Measurements from ENCODE around the gene DNAJB9. TPM values are rescaled to one million over a fixed set of nuclear protein-coding genes. Genes with fewer than 3 reads are reported as not detected.

The DNAJB9 gene
- total and polyA plus RNA-seq, 9 of the 15 experiments (the other 6 are each of a cell fraction or from before 2014, with no cell fraction given), result 4.3 to 34.2 (median 9.6) TPM

DNA sequence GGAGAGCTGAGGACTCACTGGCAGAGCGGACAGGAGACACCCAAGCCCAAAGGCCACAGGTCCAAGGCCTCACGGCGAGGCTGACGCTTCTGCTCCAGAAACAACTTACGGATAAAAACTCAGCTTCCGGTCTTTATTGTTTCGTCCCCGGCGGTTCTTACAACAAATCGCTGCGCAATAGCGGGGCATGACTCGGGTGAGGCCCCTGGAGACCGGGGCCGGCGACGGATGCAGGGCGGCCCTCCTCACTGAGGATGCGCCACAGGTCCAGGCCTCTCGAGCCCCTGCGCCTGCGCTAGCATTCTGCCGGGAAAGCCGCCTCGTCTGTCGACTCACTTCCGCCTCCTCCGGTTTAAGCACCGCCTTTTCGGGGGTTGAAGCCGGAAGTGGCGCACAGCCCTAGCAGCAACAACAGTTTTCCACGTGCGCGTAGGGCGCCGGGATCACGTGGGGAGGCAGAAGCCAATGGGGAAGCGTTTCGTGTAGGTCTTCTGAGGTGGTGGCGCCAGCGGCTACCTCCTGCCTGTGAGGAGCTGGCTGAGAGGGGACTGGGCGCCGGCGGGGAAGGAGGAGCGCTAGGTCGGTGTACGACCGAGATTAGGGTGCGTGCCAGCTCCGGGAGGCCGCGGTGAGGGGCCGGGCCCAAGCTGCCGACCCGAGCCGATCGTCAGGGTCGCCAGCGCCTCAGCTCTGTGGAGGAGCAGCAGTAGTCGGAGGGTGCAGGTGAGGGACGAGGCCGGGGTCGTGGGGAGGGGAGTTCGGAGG is at the start of gene DNAJB9, which contains the start of gene THAP5 (continued):
- TF ChIP-seq CCNT2 (IDR thresholded peaks at IDR 0.05; ENCODE audit: borderline replicate concordance, extremely low read depth, insufficient read length, low read depth, low read length) (peak; percentile 72), MEF2D (tag; conservative IDR thresholded peaks at IDR 0.05; ENCODE audit: low read depth) (no peak), ZNF436 (CRISPR knock-in tag; IDR thresholded peaks at IDR 0.05) (no peak), RHOXF2B (CRISPR knock-in tag; conservative IDR thresholded peaks at IDR 0.05) (0 out of 2 replicates have a peak, but pooled peaks have one; percentile 81), GABPB2 (CRISPR knock-in tag; conservative IDR thresholded peaks at IDR 0.05) (peak; percentile 83; the same call in 1 of the 2 replicates), HCFC1 (IDR thresholded peaks at IDR 0.05; ENCODE audit: low read depth, low read length) (peak; percentile 58), RB1 (IDR thresholded peaks at IDR 0.05; ENCODE audit: low read depth) (peak; percentile 54), FOS (IDR thresholded peaks at IDR 0.05; ENCODE audit: extremely low read depth, insufficient read length) (peak; percentile 86), GABPA (tag; conservative IDR thresholded peaks at IDR 0.05; ENCODE audit: low read depth) (peak; percentile 99), HEY1 (CRISPR knock-in tag; IDR thresholded peaks at IDR 0.05; ENCODE audit: borderline replicate concordance) (peak; percentile 75; the same call in 1 of the 2 replicates), NFRKB (IDR thresholded peaks at IDR 0.05; ENCODE audit: low read depth) (peak; percentile 85), ZNF134 (CRISPR knock-in tag; conservative IDR thresholded peaks at IDR 0.05) (peak; percentile 97), ZFPM2 (CRISPR knock-in tag; IDR thresholded peaks at IDR 0.05) (peak; percentile 91; the same call in 1 of the 2 replicates), LEF1 (IDR thresholded peaks at IDR 0.05) (peak; percentile 59; the same call in 1 of the 2 replicates), MYNN (IDR thresholded peaks at IDR 0.05) (no peak; the same call in 1 of the 2 replicates), MYNN (CRISPR knock-in tag; IDR thresholded peaks at IDR 0.05) (no peak), CREB1 (IDR thresholded peaks at IDR 0.05) (peak; percentile 92), CREB1 (CRISPR knock-in tag; IDR thresholded peaks at IDR 0.05) (peak; percentile 93), U2AF1 (optimal IDR thresholded peaks at IDR 0.05; ENCODE audit: low read depth, low read length) (no peak)
- TF ChIP-seq, protein P1, sequence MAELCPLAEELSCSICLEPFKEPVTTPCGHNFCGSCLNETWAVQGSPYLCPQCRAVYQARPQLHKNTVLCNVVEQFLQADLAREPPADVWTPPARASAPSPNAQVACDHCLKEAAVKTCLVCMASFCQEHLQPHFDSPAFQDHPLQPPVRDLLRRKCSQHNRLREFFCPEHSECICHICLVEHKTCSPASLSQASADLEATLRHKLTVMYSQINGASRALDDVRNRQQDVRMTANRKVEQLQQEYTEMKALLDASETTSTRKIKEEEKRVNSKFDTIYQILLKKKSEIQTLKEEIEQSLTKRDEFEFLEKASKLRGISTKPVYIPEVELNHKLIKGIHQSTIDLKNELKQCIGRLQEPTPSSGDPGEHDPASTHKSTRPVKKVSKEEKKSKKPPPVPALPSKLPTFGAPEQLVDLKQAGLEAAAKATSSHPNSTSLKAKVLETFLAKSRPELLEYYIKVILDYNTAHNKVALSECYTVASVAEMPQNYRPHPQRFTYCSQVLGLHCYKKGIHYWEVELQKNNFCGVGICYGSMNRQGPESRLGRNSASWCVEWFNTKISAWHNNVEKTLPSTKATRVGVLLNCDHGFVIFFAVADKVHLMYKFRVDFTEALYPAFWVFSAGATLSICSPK (IDR thresholded peaks at IDR 0.05; ENCODE audit: borderline replicate concordance), result no peak
- TF ChIP-seq, protein P2, sequence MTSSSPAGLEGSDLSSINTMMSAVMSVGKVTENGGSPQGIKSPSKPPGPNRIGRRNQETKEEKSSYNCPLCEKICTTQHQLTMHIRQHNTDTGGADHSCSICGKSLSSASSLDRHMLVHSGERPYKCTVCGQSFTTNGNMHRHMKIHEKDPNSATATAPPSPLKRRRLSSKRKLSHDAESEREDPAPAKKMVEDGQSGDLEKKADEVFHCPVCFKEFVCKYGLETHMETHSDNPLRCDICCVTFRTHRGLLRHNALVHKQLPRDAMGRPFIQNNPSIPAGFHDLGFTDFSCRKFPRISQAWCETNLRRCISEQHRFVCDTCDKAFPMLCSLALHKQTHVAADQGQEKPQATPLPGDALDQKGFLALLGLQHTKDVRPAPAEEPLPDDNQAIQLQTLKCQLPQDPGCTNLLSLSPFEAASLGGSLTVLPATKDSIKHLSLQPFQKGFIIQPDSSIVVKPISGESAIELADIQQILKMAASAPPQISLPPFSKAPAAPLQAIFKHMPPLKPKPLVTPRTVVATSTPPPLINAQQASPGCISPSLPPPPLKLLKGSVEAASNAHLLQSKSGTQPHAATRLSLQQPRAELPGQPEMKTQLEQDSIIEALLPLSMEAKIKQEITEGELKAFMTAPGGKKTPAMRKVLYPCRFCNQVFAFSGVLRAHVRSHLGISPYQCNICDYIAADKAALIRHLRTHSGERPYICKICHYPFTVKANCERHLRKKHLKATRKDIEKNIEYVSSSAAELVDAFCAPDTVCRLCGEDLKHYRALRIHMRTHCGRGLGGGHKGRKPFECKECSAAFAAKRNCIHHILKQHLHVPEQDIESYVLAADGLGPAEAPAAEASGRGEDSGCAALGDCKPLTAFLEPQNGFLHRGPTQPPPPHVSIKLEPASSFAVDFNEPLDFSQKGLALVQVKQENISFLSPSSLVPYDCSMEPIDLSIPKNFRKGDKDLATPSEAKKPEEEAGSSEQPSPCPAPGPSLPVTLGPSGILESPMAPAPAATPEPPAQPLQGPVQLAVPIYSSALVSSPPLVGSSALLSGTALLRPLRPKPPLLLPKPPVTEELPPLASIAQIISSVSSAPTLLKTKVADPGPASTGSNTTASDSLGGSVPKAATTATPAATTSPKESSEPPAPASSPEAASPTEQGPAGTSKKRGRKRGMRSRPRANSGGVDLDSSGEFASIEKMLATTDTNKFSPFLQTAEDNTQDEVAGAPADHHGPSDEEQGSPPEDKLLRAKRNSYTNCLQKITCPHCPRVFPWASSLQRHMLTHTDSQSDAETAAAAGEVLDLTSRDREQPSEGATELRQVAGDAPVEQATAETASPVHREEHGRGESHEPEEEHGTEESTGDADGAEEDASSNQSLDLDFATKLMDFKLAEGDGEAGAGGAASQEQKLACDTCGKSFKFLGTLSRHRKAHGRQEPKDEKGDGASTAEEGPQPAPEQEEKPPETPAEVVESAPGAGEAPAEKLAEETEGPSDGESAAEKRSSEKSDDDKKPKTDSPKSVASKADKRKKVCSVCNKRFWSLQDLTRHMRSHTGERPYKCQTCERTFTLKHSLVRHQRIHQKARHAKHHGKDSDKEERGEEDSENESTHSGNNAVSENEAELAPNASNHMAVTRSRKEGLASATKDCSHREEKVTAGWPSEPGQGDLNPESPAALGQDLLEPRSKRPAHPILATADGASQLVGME (CRISPR knock-in tag; IDR thresholded peaks at IDR 0.05), result peak; percentile 84
- TF ChIP-seq, protein P3, sequence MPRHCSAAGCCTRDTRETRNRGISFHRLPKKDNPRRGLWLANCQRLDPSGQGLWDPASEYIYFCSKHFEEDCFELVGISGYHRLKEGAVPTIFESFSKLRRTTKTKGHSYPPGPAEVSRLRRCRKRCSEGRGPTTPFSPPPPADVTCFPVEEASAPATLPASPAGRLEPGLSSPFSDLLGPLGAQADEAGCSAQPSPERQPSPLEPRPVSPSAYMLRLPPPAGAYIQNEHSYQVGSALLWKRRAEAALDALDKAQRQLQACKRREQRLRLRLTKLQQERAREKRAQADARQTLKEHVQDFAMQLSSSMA (CRISPR knock-in tag; IDR thresholded peaks at IDR 0.05), result no peak

All from K562 (cell line).